D721Med (cell line): ENCODE results near the gene IPO4.
"Not testable (repeated sequence)": the region's sequence is repeated elsewhere in the genome, so short reads cannot be mapped to it uniquely, and the experiment has no call there.

ENCODE experiments used
- DNase-seq: peaks from one replicate; pipeline ENCODE4 v3.0.0; 2011; ENCODE audit warnings: low spot score; ENCODE audit not compliant: insufficient read length
- FAIRE-seq: peaks from 2 replicates; lab custom pipeline; 2011; peaks lifted over from hg19 to GRCh38; lab: Jason Lieb, UNC
- TF ChIP-seq, protein P1 (sequence below): IDR thresholded peaks from 2 replicates; pipeline ENCODE4 v1.5.1; 2012; ENCODE audit warnings: mild to moderate bottlenecking, control low read depth; ENCODE audit not compliant: insufficient read depth; ENCODE audit errors: missing control alignments

Gene IPO4

DNA sequence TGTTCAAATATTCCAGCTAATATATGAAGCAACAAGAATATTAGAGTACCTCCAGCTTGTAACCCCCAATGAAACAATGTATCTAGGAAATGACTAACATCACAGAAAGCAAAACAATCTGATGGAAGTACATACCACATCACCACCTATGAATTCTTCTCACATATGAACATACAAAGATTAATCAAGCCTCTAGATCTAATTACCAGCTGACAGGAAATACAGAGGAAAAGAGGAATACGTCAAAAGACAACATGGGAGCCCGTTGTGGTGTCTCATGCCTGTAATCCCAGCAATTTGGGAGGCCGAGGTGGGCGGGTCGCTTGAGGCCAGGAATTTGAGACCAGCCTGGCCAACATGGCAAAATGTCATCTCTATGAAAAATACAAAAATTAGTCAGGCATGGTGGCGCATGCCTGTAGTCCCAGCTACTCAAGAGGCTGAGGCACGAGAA, 36.0 kb upstream of the IPO4 start:
- no peak for FAIRE-seq
- TF ChIP-seq, protein P1, sequence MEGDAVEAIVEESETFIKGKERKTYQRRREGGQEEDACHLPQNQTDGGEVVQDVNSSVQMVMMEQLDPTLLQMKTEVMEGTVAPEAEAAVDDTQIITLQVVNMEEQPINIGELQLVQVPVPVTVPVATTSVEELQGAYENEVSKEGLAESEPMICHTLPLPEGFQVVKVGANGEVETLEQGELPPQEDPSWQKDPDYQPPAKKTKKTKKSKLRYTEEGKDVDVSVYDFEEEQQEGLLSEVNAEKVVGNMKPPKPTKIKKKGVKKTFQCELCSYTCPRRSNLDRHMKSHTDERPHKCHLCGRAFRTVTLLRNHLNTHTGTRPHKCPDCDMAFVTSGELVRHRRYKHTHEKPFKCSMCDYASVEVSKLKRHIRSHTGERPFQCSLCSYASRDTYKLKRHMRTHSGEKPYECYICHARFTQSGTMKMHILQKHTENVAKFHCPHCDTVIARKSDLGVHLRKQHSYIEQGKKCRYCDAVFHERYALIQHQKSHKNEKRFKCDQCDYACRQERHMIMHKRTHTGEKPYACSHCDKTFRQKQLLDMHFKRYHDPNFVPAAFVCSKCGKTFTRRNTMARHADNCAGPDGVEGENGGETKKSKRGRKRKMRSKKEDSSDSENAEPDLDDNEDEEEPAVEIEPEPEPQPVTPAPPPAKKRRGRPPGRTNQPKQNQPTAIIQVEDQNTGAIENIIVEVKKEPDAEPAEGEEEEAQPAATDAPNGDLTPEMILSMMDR: no peak
- no peak for DNase-seq

DNA sequence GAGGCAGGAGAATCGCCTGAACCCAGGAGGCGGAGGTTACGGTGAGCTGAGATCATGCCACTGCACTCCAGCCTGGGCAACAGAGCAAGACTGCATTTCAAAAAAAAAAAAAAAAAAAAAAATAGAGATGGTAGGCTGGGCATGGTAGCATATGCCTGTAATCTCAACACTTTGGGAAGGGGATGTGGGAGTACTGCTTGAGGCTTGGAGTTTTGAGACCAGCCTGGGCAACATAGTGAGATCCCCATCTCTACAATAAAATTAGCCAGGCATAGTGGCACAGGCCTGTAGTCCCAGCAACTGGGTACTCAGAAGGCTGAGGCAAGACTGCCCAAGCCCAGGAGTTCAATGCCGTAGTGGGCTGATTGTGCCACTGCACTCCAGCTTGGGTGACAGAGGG, 34.4 kb upstream of the IPO4 start:
- not testable (repeated sequence) for FAIRE-seq, DNase-seq

DNA sequence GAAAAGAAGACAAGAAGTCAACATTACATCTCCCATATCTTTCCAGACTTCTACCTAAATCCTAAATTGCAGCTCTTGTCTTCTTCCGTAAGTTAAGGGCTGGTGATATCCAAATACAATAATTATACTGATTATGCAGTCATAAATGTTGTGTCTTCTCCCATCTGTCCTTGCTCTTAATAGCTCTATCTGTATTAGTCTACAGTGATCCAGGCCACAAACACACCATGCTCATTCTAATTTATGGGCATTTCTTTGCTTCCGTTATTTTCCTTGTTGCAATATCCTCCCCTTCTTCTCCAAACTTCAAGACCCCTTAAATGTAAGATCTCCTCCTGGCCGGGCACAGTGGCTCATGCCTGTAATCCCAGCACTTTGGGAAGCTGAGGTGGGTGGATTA, 30.9 kb upstream of the IPO4 start:
- FAIRE-seq (no peak), DNase-seq (no peak)
- TF ChIP-seq, protein P1: no peak

DNA sequence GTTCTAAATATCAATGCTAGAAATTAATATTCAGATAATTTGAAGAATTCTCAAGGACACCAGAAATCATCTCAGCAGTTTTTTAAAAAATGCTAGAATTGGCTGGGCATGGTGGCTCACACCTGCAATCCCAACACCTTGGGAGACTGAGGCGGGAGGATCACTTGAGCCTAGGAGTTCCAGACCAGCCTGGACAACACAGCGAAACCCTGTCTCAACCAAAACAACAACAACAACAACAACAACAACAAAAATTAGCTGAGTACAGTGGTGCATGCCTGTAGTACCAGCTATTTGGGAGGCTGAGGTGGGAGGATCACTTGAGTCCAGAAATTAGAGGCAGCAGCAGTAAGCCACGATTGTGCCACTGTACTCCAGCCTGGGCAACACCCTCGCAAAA, 30.5 kb upstream of the IPO4 start:
- FAIRE-seq: no peak
- TF ChIP-seq, protein P1: no peak
- DNase-seq: no peak

DNA sequence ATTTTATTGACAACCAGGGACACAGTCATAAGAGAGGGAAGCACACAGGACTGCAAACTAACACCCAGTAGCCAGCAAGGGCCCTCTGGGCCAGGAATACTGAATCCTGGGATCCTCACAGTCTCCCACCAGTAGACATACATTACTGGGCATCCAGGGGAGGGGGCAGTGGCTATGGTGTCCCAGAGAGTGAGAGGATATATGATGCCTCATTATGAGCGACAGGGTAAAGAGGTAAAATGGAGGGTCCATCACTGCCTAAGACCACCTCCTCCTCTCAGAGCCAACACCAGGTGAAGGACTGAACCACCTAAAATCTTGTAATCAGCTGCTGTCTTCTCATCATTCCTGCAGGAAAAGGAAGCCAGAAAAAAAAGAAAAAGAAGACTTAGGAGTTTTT, 28.3 kb upstream of the IPO4 start:
- DNase-seq, FAIRE-seq: not testable (repeated sequence)

DNA sequence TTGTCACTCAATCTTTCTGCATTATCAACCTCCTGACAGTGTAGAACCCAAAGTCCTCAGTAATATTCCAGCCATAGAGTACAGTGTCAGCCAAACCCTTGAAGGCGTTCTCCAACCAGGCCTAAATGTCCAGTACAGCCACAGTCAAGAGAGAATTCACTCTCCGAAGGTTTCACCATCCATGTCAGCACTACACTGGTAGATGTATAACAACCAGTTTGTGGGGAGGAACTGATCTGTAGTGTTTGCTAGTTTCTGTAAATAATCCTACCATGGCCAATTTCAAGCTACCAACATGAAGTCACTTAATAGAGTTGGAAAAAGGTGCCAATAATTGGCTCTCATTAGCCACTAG, 27.7 kb upstream of the IPO4 start:
- TF ChIP-seq, protein P1: no peak
- no peak for DNase-seq
- no peak for FAIRE-seq

DNA sequence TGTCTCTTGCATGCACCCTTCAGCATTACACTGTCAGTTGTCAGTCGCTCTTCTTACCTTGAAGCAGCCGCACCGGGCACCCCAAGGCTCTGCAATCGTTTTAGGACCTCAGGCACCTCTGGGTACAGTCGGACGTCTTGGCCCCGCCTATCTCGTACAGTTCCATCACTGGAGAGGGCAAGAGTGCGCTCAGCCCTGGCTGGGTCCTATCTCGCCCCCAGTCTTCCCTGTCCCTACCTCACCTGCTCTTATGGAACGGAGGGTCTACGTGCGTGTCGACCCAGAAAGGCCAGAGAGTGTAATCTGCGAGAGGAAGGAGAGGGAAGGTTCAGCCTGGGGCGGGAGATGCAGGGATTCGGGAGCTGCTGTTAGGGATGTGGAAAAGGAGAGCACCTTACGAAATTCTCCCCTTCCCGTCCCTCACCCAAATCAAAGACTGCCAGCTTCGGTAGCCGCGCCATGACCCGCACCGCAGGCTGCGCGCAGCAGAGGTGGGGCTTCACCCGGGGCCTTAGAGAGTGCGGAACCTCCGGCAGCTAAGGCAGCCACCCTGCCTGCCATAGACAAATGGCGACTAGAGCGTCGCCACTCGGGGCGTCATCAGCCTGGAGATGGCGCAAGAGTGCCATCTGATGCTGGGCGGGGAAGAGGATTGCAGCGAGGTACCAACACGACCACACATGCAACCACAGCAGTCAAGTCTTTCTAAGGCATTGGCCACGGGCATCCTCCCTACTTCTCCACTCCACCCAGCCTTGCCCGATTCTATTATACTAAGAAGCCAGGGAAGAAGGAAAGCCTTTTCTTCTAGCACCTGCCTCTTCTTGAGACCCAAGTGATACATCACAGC, 27.1 kb upstream of the IPO4 start, which contains the start of gene MDP1:
Gene MDP1, minus strand, starts transcription at position 572 of the 850 bp plus-strand sequence. Its CDS starts 111 bp downstream, at position 461.
- DNase-seq: peak; percentile 84
- FAIRE-seq: no peak
- TF ChIP-seq, protein P1: peak; percentile 91

DNA sequence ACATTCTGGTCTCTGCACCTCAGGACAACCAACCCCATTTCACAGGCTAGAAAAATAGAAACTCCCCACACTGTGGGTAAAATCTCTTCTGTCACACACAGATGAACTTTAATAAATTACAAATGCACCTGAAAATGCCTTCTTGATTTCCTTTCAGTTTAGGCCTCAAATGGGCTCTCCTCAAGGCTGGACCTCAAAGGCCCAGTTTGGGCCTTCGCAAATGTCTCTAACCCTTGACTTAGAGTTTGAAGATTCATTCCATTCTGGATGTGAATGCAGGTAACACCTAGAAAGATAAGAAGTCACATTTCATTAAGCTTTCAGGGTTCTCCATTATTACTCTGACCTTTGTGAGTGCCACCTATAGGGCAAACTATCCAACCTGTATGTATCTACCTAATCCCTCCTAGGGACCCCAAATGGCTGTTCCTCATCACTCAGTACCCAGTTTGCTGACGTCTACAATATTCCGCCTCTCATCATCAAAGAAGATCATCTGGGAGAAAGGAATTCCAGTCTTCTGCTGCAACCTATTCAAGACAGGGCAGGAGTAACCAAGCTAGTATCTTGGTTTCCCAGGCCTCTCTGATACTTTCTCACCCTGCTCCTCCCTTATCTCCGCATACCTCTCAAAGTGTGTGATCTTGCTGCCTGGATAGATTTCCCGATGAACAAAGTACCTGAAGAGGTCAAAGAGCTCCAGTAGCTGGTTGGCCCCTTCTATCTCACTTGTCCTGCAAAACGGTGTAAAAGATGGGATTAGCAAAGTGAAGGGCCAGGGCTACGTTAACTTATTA, 25.4 kb upstream of the IPO4 start:
- FAIRE-seq (no peak), DNase-seq (no peak)
- TF ChIP-seq, protein P1: no peak
